ENCODE results near the gene CIAO3.

CIAO3 gene

GRCh38 chr16:775236-775796 lies 34.5 kb upstream of the CIAO3 start:
- no peak for DNase-seq

- DNase-seq, result no peak
Measured at GRCh38 chr16:774086-775001, 33.5 kb upstream of the CIAO3 start.

- peak; percentile 24 for DNase-seq
Measured at GRCh38 chr16:772959-773358, 32.2 kb upstream of the CIAO3 start.

- DNase-seq, result peak; percentile 19
Measured at GRCh38 chr16:770411-770810, 29.6 kb upstream of the CIAO3 start.

- peak; percentile 9 for DNase-seq
Measured at GRCh38 chr16:769934-770333, 29.1 kb upstream of the CIAO3 start.

- DNase-seq, result peak; percentile 30
Measured at GRCh38 chr16:769184-769784, 28.5 kb upstream of the CIAO3 start.

- peak; percentile 27 for DNase-seq
Measured at GRCh38 chr16:768428-768827, 27.6 kb upstream of the CIAO3 start.

- DNase-seq, result peak; percentile 27
Measured at GRCh38 chr16:767743-768235, 27.0 kb upstream of the CIAO3 start.

- peak; percentile 29 for DNase-seq
Measured at GRCh38 chr16:766820-767640, 26.2 kb upstream of the CIAO3 start.

GRCh38 chr16:766008-766819 lies 25.4 kb upstream of the CIAO3 start:
- peak; percentile 17 for DNase-seq

- DNase-seq, result peak; percentile 28
Measured at GRCh38 chr16:765488-765865, 24.7 kb upstream of the CIAO3 start.

GRCh38 chr16:764848-765487 lies 24.2 kb upstream of the CIAO3 start:
- peak; percentile 25 for DNase-seq

GRCh38 chr16:764184-764750 lies 23.5 kb upstream of the CIAO3 start:
- no peak for DNase-seq

GRCh38 chr16:763369-764183 lies 22.8 kb upstream of the CIAO3 start:
- DNase-seq, result peak; percentile 30

- DNase-seq, result no peak
Measured at GRCh38 chr16:762595-763268, 21.9 kb upstream of the CIAO3 start.

GRCh38 chr16:761625-762513 lies 21.1 kb upstream of the CIAO3 start:
- peak; percentile 33 for DNase-seq

- peak; percentile 19 for DNase-seq
Measured at GRCh38 chr16:760545-761343, 19.9 kb upstream of the CIAO3 start, which contains the start of gene MSLN. TSS of gene MSLN (plus strand) at chr16:760734. CDS start at chr16:762681, 1,947 bp downstream.
